Measurements from ENCODE around the gene TAF5L. TPM values are rescaled to one million over a fixed set of nuclear protein-coding genes. Genes with fewer than 3 reads are reported as not detected.
A peak's percentile ranks its signal among the peaks of the same experiment; 100 is the strongest.

The TAF5L gene
- total and polyA plus RNA-seq, 2 of the 4 experiments (the other 2 are of a cell fraction) = 17.9 to 18.6 TPM

GRCh38 chr1:229594227-229595008, 31.5 kb downstream of the TAF5L start:
- Histone ChIP-seq H3K56ac (ENCODE audit: extremely low read depth, insufficient read depth, low read length) (no peak overlapping the region), H2AK9ac (replicated peaks; ENCODE audit: low read depth, low read length, poor library complexity) (peak overlapping the region; percentile 51), H3K4me2 (ENCODE audit: low read depth, low read length) (no peak overlapping the region), H3K9ac (ENCODE audit: low read depth, low read length) (no peak overlapping the region), H3K14ac (replicated peaks; ENCODE audit: low read depth, low read length) (no peak overlapping the region), H4K8ac (ENCODE audit: low read depth in 2 of 2, low read length in 2 of 2) (no peak overlapping the region), H3K4me1 (ENCODE audit: control insufficient read depth, insufficient read depth, low read length) (peaks cover 10% of the 10 kb centered on the region), H2AK5ac (ENCODE audit: low read depth, low read length) (no peak overlapping the region), H4K91ac (ENCODE audit: insufficient read depth, low read depth, low read length) (no peak overlapping the region), H3K4me3 (ENCODE audit: insufficient read depth, low read depth, low read length) (no peak overlapping the region), H2BK120ac (ENCODE audit: low read depth, low read length) (no peak overlapping the region), H3K27ac (ENCODE audit: insufficient read depth, low read length) (no peak overlapping the region), H3K79me1 (ENCODE audit: low read depth in 1 of 2, low read length in 2 of 2) (peaks cover 26 to 40% of the 10 kb centered on the region in 2 experiments), H4K5ac (ENCODE audit: low read depth, low read length) (no peak overlapping the region), H2BK20ac (ENCODE audit: low read depth, low read length) (no peak overlapping the region), H3K23ac (ENCODE audit: low read depth, low read length) (no peak overlapping the region), H2BK15ac (ENCODE audit: low read depth, low read length) (no peak overlapping the region), H3K27me3 (ENCODE audit: control insufficient read depth, insufficient read depth, low read length) (no peaks in the 10 kb centered on the region), H2AFZ (replicated peaks; ENCODE audit: low read length, poor library complexity) (no peak overlapping the region), H3K9me1 (ENCODE audit: insufficient read depth, low read length) (peaks cover 11% of the 10 kb centered on the region), H3K18ac (ENCODE audit: low read depth, low read length) (no peak overlapping the region), H2BK5ac (ENCODE audit: low read depth, low read length, poor library complexity, severe bottlenecking) (no peak overlapping the region), H3K9me3 (ENCODE audit: control insufficient read depth, insufficient read depth, low read length) (no peaks in the 10 kb centered on the region), H3K36me3 (ENCODE audit: control insufficient read depth, insufficient read depth, low read length) (peaks cover 15% of the 10 kb centered on the region), H3K4ac (ENCODE audit: low read depth, low read length) (no peak overlapping the region), H4K20me1 (ENCODE audit: insufficient read depth, low read length) (peaks cover 9% of the 10 kb centered on the region)
- ATAC-seq (ENCODE audit: low read depth) = no peak
- TF ChIP-seq RCOR1 (IDR thresholded peaks at IDR 0.05; ENCODE audit: insufficient replicate concordance, low read length) = no peak
- TF ChIP-seq CEBPB (IDR thresholded peaks at IDR 0.05; ENCODE audit: low read depth, low read length) = no peak
- TF ChIP-seq MAFK (IDR thresholded peaks at IDR 0.05; ENCODE audit: low read depth, low read length) = no peak
- no peak for TF ChIP-seq MXI1 (IDR thresholded peaks at IDR 0.05; ENCODE audit: borderline replicate concordance, low read depth, low read length)
- no peak for TF ChIP-seq POLR2A (IDR thresholded peaks at IDR 0.05; ENCODE audit: low read depth, low read length)
- TF ChIP-seq RFX5 (IDR thresholded peaks at IDR 0.05; ENCODE audit: low read depth, low read length) = no peak
- no peak for TF ChIP-seq ELK1 (IDR thresholded peaks at IDR 0.05; ENCODE audit: borderline replicate concordance, low read depth, low read length)
- no peak for TF ChIP-seq SMC3 (IDR thresholded peaks at IDR 0.05; ENCODE audit: low read depth, low read length)
- no peak for TF ChIP-seq USF2 (IDR thresholded peaks at IDR 0.05; ENCODE audit: low read depth, low read length)
- no peak for TF ChIP-seq CHD1 (IDR thresholded peaks at IDR 0.05; ENCODE audit: low read depth, low read length)
- TF ChIP-seq FOS (IDR thresholded peaks at IDR 0.05; ENCODE audit: low read depth, low read length) = no peak
- dilution Hi-C loops (cut with HindIII; ENCODE audit: low sequenced_read_pairs, unreplicated experiment) = no loop called here
- CTCF ChIA-PET = no interaction called here
- no peak for DNase-seq
- BruUV-seq (replicated peaks) = no TSS peak
- POLR2A ChIA-PET (ENCODE audit: unreplicated experiment) = no interaction called here
- 93% methylated on average over 27 of the region's 34 CpGs; no CpG with 5 or more reads in 1 of the 2 experiments for WGBS, 2 experiments (ENCODE audit: extremely low coverage in 2 of 2, insufficient read length in 1 of 2)
- in situ Hi-C loops (cut with MboI; ENCODE audit: low sequenced_read_pairs) = no loop called here
- intact Hi-C loops (cut with micrococcal nuclease) = no loop called here
